ENCODE measurements around the gene PRDM16. TPM values are rescaled to one million over a fixed set of nuclear protein-coding genes. Genes with fewer than 3 reads are reported as not detected.

PRDM16 gene
- polyA plus RNA-seq, 1 donor (not counting 4 experiments of a cell fraction or from before 2014, with no cell fraction given) = 0.05 TPM

DNA sequence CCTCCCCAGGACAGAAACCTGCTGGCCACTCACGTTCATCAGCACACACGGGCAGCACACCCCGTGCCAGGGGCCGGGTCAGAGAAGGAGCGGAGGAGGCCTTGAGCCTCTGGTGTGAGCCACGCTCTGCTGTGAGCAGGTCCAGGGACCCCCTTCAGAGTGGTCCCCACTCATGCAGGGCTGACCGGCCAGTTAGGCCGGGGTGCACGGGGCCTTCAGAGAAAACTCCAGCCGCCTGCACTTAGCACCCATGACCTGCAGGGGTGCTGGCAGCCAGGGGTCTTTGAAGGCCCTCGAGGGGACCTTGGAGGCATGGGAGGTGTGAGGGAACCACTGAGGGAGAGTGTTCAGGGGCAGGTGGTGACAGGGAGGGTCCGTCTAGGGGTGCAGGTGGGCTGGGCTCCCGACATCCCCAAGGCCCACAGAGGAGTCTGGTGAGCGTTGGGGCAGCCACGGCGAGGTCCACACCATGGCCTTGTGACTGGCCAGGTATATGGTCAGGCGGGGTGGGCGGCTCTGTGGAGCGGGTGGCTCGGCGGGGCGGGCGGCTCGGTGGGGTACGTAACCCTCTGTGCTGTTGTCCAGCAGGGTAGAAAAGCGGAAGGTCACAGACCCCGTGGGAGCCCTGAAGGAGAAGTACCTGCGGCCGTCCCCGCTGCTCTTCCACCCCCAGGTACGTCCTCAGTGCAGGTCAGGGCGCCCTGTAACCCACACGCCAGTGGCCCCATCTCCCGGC is 345.1 kb downstream of the PRDM16 start:
- peaks cover 2% of the 10 kb centered on the region for H3K27me3 ChIP-seq (ENCODE audit: control insufficient read depth, extremely low read depth, insufficient read depth, low read length)
- no peaks in the 10 kb centered on the region for H4K20me1 ChIP-seq (ENCODE audit: control insufficient read depth, extremely low read depth, insufficient read depth, low read length)
- FAIRE-seq (no peak), DNase-seq (ENCODE audit: low read depth, low spot score) (no peak)
- no peaks in the 10 kb centered on the region for H3K4me1 ChIP-seq (ENCODE audit: control insufficient read depth, extremely low read depth, insufficient read depth, low read length)
- no peak overlapping the region for H3K9ac ChIP-seq (ENCODE audit: control insufficient read depth, extremely low read depth, insufficient read depth, low read length)
- H3K79me2 ChIP-seq (ENCODE audit: control insufficient read depth, insufficient read depth, low read length) = no peaks in the 10 kb centered on the region
- H2AFZ ChIP-seq (ENCODE audit: control insufficient read depth, low read length) = no peak overlapping the region
- no peak overlapping the region for H3K4me3 ChIP-seq (ENCODE audit: control insufficient read depth in 2 of 3, extremely low read depth in 1 of 3, insufficient read depth in 2 of 3, low read depth in 1 of 3, low read length in 3 of 3)
- H3K4me2 ChIP-seq (ENCODE audit: control insufficient read depth, extremely low read depth, insufficient read depth, low read depth, low read length) = no peak overlapping the region
- no peaks in the 10 kb centered on the region for H3K36me3 ChIP-seq (ENCODE audit: control insufficient read depth in 2 of 2, extremely low read depth in 1 of 2, insufficient read depth in 2 of 2, low read length in 2 of 2)
- no peak overlapping the region for H3K27ac ChIP-seq (ENCODE audit: control insufficient read depth, insufficient read depth, low read length)
- H3K9me1 ChIP-seq (ENCODE audit: control insufficient read depth, extremely low read depth, insufficient read depth, low read length) = no peaks in the 10 kb centered on the region
- H3K9me3 ChIP-seq (ENCODE audit: control insufficient read depth, low read depth, low read length) = peaks cover 4% of the 10 kb centered on the region
- dilution Hi-C loops (cut with MboI; ENCODE audit: extremely low pct_ligation_motif_present, low sequenced_read_pairs) = loop anchor here (25.0 kb wide), 1 partner anchor 1002 kb away; the partner anchor contains the start of gene PEX10
- TF ChIP-seq EZH2 (IDR thresholded peaks at IDR 0.05; ENCODE audit: low read length) = no peak
- TF ChIP-seq, protein P1, sequence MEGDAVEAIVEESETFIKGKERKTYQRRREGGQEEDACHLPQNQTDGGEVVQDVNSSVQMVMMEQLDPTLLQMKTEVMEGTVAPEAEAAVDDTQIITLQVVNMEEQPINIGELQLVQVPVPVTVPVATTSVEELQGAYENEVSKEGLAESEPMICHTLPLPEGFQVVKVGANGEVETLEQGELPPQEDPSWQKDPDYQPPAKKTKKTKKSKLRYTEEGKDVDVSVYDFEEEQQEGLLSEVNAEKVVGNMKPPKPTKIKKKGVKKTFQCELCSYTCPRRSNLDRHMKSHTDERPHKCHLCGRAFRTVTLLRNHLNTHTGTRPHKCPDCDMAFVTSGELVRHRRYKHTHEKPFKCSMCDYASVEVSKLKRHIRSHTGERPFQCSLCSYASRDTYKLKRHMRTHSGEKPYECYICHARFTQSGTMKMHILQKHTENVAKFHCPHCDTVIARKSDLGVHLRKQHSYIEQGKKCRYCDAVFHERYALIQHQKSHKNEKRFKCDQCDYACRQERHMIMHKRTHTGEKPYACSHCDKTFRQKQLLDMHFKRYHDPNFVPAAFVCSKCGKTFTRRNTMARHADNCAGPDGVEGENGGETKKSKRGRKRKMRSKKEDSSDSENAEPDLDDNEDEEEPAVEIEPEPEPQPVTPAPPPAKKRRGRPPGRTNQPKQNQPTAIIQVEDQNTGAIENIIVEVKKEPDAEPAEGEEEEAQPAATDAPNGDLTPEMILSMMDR (optimal IDR thresholded peaks at IDR 0.05 in 1 of 3, IDR thresholded peaks at IDR 0.05 in 1 of 3, conservative IDR thresholded peaks at IDR 0.05 in 1 of 3; ENCODE audit: extremely low read depth in 1 of 3, insufficient read depth in 2 of 3, low read length in 3 of 3) = no peak

DNA sequence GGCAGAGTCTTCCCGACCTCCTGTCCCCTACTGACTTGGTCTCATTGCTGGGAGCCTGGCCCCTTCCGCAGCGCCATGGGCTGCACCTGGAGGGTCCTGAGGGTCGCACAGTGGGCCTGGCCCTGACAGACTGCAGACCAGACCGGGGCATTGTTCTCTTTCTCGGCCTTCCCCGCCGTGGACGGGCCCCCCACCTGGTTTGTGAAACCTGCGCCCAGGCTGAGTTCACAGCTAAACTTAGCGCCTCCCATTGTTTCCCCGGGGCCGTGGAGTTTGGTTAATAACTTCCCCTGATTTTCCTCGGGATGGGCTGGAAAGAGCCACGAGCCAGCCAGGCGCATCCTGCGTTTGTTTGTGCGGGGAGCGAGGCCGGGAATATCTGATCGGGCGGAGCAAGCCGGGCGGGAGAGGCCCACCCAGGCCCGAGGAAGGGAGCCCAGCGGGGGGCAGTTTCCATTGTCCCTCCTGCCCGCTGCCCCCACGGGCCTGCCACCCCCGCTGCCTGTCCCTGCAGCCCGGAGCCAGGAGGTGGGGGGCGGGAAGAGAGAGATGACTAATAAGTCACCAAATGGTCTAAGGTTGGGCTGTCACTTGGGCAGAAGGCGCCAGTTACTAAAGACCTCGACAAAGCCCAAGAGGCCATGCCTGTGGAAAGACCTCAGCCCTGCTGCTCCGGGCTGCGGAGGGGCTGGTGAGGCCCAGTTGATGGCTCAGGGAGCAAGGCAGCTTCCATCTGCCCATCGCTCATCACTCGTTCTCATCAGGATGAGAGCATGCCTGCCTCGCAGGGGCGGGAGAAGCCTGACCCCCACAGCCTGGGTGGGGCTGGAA is 346.5 kb downstream of the PRDM16 start:
- Histone ChIP-seq H3K27me3 (ENCODE audit: control insufficient read depth, extremely low read depth, insufficient read depth, low read length) (peaks cover 8% of the 10 kb centered on the region), H3K9ac (ENCODE audit: control insufficient read depth, extremely low read depth, insufficient read depth, low read length) (no peak overlapping the region), H3K4me2 (ENCODE audit: control insufficient read depth, extremely low read depth, insufficient read depth, low read depth, low read length) (no peak overlapping the region), H3K4me1 (ENCODE audit: control insufficient read depth, extremely low read depth, insufficient read depth, low read length) (peaks cover 2% of the 10 kb centered on the region), H2AFZ (ENCODE audit: control insufficient read depth, low read length) (no peak overlapping the region), H3K4me3 (ENCODE audit: control insufficient read depth in 2 of 3, extremely low read depth in 1 of 3, insufficient read depth in 2 of 3, low read depth in 1 of 3, low read length in 3 of 3) (no peak overlapping the region), H3K79me2 (ENCODE audit: control insufficient read depth, insufficient read depth, low read length) (no peaks in the 10 kb centered on the region), H3K9me3 (ENCODE audit: control insufficient read depth, low read depth, low read length) (peaks cover 4% of the 10 kb centered on the region), H4K20me1 (ENCODE audit: control insufficient read depth, extremely low read depth, insufficient read depth, low read length) (no peaks in the 10 kb centered on the region), H3K9me1 (ENCODE audit: control insufficient read depth, extremely low read depth, insufficient read depth, low read length) (no peaks in the 10 kb centered on the region), H3K27ac (ENCODE audit: control insufficient read depth, insufficient read depth, low read length) (no peak overlapping the region), H3K36me3 (ENCODE audit: control insufficient read depth in 2 of 2, extremely low read depth in 1 of 2, insufficient read depth in 2 of 2, low read length in 2 of 2) (no peaks in the 10 kb centered on the region)
- FAIRE-seq (no peak), DNase-seq (ENCODE audit: low read depth, low spot score) (no peak)
- TF ChIP-seq, protein P1 (optimal IDR thresholded peaks at IDR 0.05 in 1 of 3, IDR thresholded peaks at IDR 0.05 in 1 of 3, conservative IDR thresholded peaks at IDR 0.05 in 1 of 3; ENCODE audit: extremely low read depth in 1 of 3, insufficient read depth in 2 of 3, low read length in 3 of 3) = no peak
- no peak for TF ChIP-seq EZH2 (IDR thresholded peaks at IDR 0.05; ENCODE audit: low read length)
- dilution Hi-C loops (cut with MboI; ENCODE audit: extremely low pct_ligation_motif_present, low sequenced_read_pairs) = loop anchor here (25.0 kb wide), 1 partner anchor 1003 kb away; the partner anchor contains the start of gene PEX10
